HepG2 (cell line): ENCODE results near the gene MFAP5. TPM values are rescaled to one million over a fixed set of nuclear protein-coding genes. Genes with fewer than 3 reads are reported as not detected.

Experiments used
- ATAC-seq: fragments of 200-7000 bp; cut with Tn5 transposase; 3 replicates; pipeline ENCODE4 v1.9.1; 2020; ENCODE audit warnings: mild to moderate bottlenecking, moderate library complexity
- BruUV-seq: library from RNA; stranded (reverse); fragments of 400-500 nt; replicated peaks from 2 replicates; lab custom pipeline; 2021; lab: Mats Ljungman, UMichigan
- CTCF ChIA-PET: fragments of 300-600 bp; formaldehyde crosslinking; extraction: SDS; loops from one replicate; lab custom pipeline; 2021; ENCODE audit warnings: low total read pairs, inconsistent platforms, low intra/inter-chr PET ratio; lab: Yijun Ruan, JAX
- POLR2A ChIA-PET: fragments of 350-600 bp; sonication (Branson Sonifier 250); formaldehyde crosslinking; loops from one replicate; lab custom pipeline; 2020; ENCODE audit warnings: antibody characterized with exemption, inconsistent platforms; lab: Yijun Ruan, JAX
- DNase-seq: peaks from one replicate; pipeline ENCODE4 v3.0.0-alpha.2; 2015; ENCODE audit warnings: low spot score
- FAIRE-seq: peaks from 3 replicates; lab custom pipeline; 2011; peaks lifted over from hg19 to GRCh38; lab: Jason Lieb, UNC
- H2AFZ ChIP-seq: one replicate; pipeline ENCODE4 v1.6.1; 2011; ENCODE audit warnings: low read length, inconsistent platforms
- H3K27ac ChIP-seq: fragments of 300-600 bp; 3 replicates; pipeline ENCODE4 v1.8.0; 2011; ENCODE audit warnings: mixed run types, mild to moderate bottlenecking, mixed read lengths, low read length, inconsistent platforms; ENCODE audit not compliant: insufficient read depth; ENCODE audit errors: extremely low read length
- H3K27me3 ChIP-seq, 2 experiments: fragments of 200-600 bp in 1 of 2; 2 replicates in 1 of 2; 3 replicates in 1 of 2; pipeline versions ENCODE4 v1.6.0 to v1.8.0; 2011; ENCODE audit warnings: low read length in 2 of 2, mild to moderate bottlenecking in 2 of 2, moderate library complexity in 2 of 2, inconsistent platforms in 1 of 2; ENCODE audit not compliant: insufficient read depth in 2 of 2, control insufficient read depth in 1 of 2
- H3K36me3 ChIP-seq, 2 experiments: fragments of 200-600 bp in 1 of 2; replicated peaks in 1 of 2; 2 replicates in 1 of 2; 3 replicates in 1 of 2; pipeline versions ENCODE4 v1.5.1 to v1.8.0; 2011; ENCODE audit warnings: low read length in 2 of 2, inconsistent platforms in 1 of 2; ENCODE audit not compliant: insufficient read depth in 2 of 2, control insufficient read depth in 1 of 2
- H3K4me1 ChIP-seq: 2 replicates; pipeline ENCODE4 v1.5.1; 2012; ENCODE audit warnings: low read length, inconsistent platforms; ENCODE audit not compliant: insufficient read depth
- H3K4me2 ChIP-seq: 2 replicates; pipeline ENCODE4 v1.6.0; 2011; ENCODE audit warnings: low read depth, low read length, inconsistent platforms
- H3K4me3 ChIP-seq, 3 experiments: fragments of 200-600 bp in 1 of 3; sonication (generic), shearing (Covaris generic) in 1 of 3; replicated peaks in 1 of 3; 2 replicates each; pipeline ENCODE4 v1.5.1; 2011 to 2016; ENCODE audit warnings: low read length in 3 of 3, inconsistent platforms in 2 of 3, low read depth in 2 of 3, mild to moderate bottlenecking in 2 of 3, control low read depth in 1 of 3, mixed read lengths in 1 of 3; ENCODE audit not compliant: insufficient read depth in 1 of 3
- H3K79me2 ChIP-seq: one replicate; pipeline ENCODE4 v1.6.1; 2011; ENCODE audit warnings: low read length, inconsistent platforms; ENCODE audit not compliant: insufficient read depth
- H3K9ac ChIP-seq: 2 replicates; pipeline ENCODE4 v1.6.0; 2011; ENCODE audit warnings: mild to moderate bottlenecking, low read depth, low read length, inconsistent platforms; ENCODE audit not compliant: insufficient read depth
- H3K9me3 ChIP-seq: 2 replicates; pipeline ENCODE4 v1.5.1; 2012; ENCODE audit warnings: mild to moderate bottlenecking, low read length
- H4K20me1 ChIP-seq: 2 replicates; pipeline ENCODE4 v1.6.0; 2011; ENCODE audit warnings: inconsistent platforms, mild to moderate bottlenecking, low read length, moderate library complexity; ENCODE audit not compliant: insufficient read depth
- CCDC6 ChIP-seq: sonication (generic); formaldehyde crosslinking; IDR thresholded peaks from 2 replicates; pipeline ENCODE4 v1.8.1; 2022; ENCODE audit warnings: mild to moderate bottlenecking, missing genetic modification reagents, moderate library complexity
- NFKBIZ ChIP-seq: IDR thresholded peaks from 2 replicates; pipeline ENCODE4 v1.6.1; 2018; ENCODE audit warnings: missing genetic modification reagents, missing compliant biosample characterization
- NKX3-1 ChIP-seq: sonication (generic); formaldehyde crosslinking; IDR thresholded peaks from 2 replicates; pipeline ENCODE4 v1.5.0; 2020; ENCODE audit warnings: missing genetic modification reagents
- TBL1XR1 ChIP-seq: fragments of 150-350 bp; IDR thresholded peaks from 2 replicates; pipeline ENCODE4 v1.6.1; 2014; ENCODE audit warnings: borderline replicate concordance, low read length; ENCODE audit not compliant: partially characterized antibody
- ZNF260 ChIP-seq: sonication (generic); formaldehyde crosslinking; IDR thresholded peaks from 2 replicates; pipeline ENCODE4 v1.4.0; 2020; ENCODE audit warnings: missing genetic modification reagents, low read depth, mild to moderate bottlenecking, borderline replicate concordance
- ZNF557 ChIP-seq: sonication (generic); formaldehyde crosslinking; IDR thresholded peaks from 2 replicates; pipeline ENCODE4 v1.4.0; 2020; ENCODE audit warnings: missing genetic modification reagents
- ZNF558 ChIP-seq: sonication (generic); formaldehyde crosslinking; IDR thresholded peaks from 2 replicates; pipeline ENCODE4 v1.9.0; 2022; ENCODE audit warnings: mild to moderate bottlenecking, missing genetic modification reagents, borderline replicate concordance
- ZSCAN29 ChIP-seq: sonication (generic); formaldehyde crosslinking; conservative IDR thresholded peaks from 2 replicates; pipeline ENCODE4 v1.4.0; 2020; ENCODE audit warnings: mild to moderate bottlenecking, missing genetic modification reagents
- WGBS: methylation state at CpG from one replicate; pipeline ENCODE4 v1.1.6; 2017; ENCODE audit warnings: low lambda C conversion rate; 5-methylcytosine and 5-hydroxymethylcytosine counted together
- in situ Hi-C: cut with HindIII; loops from 2 replicates; pipeline ENCODE4 v1.10.0; 2017; ENCODE audit warnings: low pct_unique_long_range_greater_than_20kb; ENCODE audit not compliant: extremely low pct_ligation_motif_present
- intact Hi-C: fragments of 100-400 bp; cut with micrococcal nuclease; formaldehyde crosslinking; loops from one replicate; pipeline ENCODE4 v1.10.0; 2022; ENCODE audit not compliant: unreplicated experiment
- polyA plus RNA-seq, 8 experiments: library from polyadenylated mRNA; depleted of rRNA in 3 of 8; stranded (reverse) in 7 of 8; unstranded in 1 of 8; fragments of >200 nt; fragmentation: Illumina TruSeq in 4 of 8; extraction: Trizol in 4 of 8; gene quantifications; 2 replicates each; pipeline versions ENCODE4 v1.2.1 to v1.2.3, GENCODE V29; 2011 to 2016; ENCODE audit warnings: low read depth in 4 of 8, missing spikeins in 1 of 8, mixed read lengths in 1 of 8; ENCODE audit not compliant: insufficient read depth in 1 of 8
- total RNA-seq, 5 experiments: library from RNA; depleted of rRNA; stranded (reverse); fragments of >200 nt; fragmentation: Illumina TruSeq; extraction: Trizol; gene quantifications; 2 replicates each; pipeline ENCODE4 v1.2.3, GENCODE V29; 2016; ENCODE audit warnings: low read depth in 1 of 5
- TF ChIP-seq, protein P1 (sequence below): sonication (generic); formaldehyde crosslinking; IDR thresholded peaks from 2 replicates; pipeline ENCODE4 v1.4.0; 2020; ENCODE audit warnings: missing genetic modification reagents, borderline replicate concordance
- TF ChIP-seq, protein P2 (sequence below): sonication (generic); IDR thresholded peaks from 2 replicates; pipeline ENCODE4 v1.6.1; 2016; ENCODE audit warnings: low read depth, borderline replicate concordance
- TF ChIP-seq, protein P3 (sequence below): sonication (generic); formaldehyde crosslinking; conservative IDR thresholded peaks from 2 replicates; pipeline ENCODE4 v1.4.0; 2020; ENCODE audit warnings: missing genetic modification reagents
- TF ChIP-seq, protein P4 (sequence below): sonication (generic); formaldehyde crosslinking; conservative IDR thresholded peaks from 2 replicates; pipeline ENCODE4 v1.8.0; 2022; ENCODE audit warnings: missing genetic modification reagents

The MFAP5 gene
- total and polyA plus RNA-seq, 2 of the 13 experiments (the other 11 are each of a cell fraction or from before 2014, with no cell fraction given): 0.07 TPM; not detected in 1

- TF ChIP-seq, protein P1, sequence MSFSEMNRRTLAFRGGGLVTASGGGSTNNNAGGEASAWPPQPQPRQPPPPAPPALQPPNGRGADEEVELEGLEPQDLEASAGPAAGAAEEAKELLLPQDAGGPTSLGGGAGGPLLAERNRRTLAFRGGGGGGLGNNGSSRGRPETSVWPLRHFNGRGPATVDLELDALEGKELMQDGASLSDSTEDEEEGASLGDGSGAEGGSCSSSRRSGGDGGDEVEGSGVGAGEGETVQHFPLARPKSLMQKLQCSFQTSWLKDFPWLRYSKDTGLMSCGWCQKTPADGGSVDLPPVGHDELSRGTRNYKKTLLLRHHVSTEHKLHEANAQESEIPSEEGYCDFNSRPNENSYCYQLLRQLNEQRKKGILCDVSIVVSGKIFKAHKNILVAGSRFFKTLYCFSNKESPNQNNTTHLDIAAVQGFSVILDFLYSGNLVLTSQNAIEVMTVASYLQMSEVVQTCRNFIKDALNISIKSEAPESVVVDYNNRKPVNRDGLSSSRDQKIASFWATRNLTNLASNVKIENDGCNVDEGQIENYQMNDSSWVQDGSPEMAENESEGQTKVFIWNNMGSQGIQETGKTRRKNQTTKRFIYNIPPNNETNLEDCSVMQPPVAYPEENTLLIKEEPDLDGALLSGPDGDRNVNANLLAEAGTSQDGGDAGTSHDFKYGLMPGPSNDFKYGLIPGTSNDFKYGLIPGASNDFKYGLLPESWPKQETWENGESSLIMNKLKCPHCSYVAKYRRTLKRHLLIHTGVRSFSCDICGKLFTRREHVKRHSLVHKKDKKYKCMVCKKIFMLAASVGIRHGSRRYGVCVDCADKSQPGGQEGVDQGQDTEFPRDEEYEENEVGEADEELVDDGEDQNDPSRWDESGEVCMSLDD (CRISPR knock-in tag): no peak
- TF ChIP-seq, protein P2, sequence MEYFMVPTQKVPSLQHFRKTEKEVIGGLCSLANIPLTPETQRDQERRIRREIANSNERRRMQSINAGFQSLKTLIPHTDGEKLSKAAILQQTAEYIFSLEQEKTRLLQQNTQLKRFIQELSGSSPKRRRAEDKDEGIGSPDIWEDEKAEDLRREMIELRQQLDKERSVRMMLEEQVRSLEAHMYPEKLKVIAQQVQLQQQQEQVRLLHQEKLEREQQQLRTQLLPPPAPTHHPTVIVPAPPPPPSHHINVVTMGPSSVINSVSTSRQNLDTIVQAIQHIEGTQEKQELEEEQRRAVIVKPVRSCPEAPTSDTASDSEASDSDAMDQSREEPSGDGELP: no peak
- TF ChIP-seq NFKBIZ (no peak), ZNF260 (CRISPR knock-in tag) (no peak)
- TF ChIP-seq, protein P3, sequence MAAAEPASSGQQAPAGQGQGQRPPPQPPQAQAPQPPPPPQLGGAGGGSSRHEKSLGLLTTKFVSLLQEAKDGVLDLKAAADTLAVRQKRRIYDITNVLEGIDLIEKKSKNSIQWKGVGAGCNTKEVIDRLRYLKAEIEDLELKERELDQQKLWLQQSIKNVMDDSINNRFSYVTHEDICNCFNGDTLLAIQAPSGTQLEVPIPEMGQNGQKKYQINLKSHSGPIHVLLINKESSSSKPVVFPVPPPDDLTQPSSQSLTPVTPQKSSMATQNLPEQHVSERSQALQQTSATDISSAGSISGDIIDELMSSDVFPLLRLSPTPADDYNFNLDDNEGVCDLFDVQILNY (CRISPR knock-in tag): no peak
These were observed 14.0 kb upstream of the MFAP5 start (continued) for GRCh38 chr12:8676651-8677050.

- CTCF ChIA-PET: no interaction called here
- H2AFZ ChIP-seq: no peak overlapping the region
- BruUV-seq: no TSS peak
These were observed 13.0 kb upstream of the MFAP5 start for GRCh38 chr12:8675591-8676036.

More at GRCh38 chr12:8675591-8676036, 13.0 kb upstream of the MFAP5 start:
- no peaks in the 10 kb centered on the region for H4K20me1 ChIP-seq
- WGBS: under 1% methylated on average over 3 of the region's 3 CpGs
- H3K4me2 ChIP-seq: no peak overlapping the region
- H3K27ac ChIP-seq: no peak overlapping the region
- DNase-seq: no peak
- in situ Hi-C loops (no loop called here), intact Hi-C loops (no loop called here)
- ATAC-seq: no peak
- no peaks in the 10 kb centered on the region for H3K4me1 ChIP-seq
- H3K9ac ChIP-seq: no peak overlapping the region
- H3K4me3 ChIP-seq: no peak overlapping the region
- H3K79me2 ChIP-seq: no peaks in the 10 kb centered on the region
- no peaks in the 10 kb centered on the region for H3K9me3 ChIP-seq
- no peaks in the 10 kb centered on the region for H3K36me3 ChIP-seq
- TF ChIP-seq TBL1XR1 (no peak), ZNF557 (CRISPR knock-in tag) (no peak), ZSCAN29 (CRISPR knock-in tag) (no peak), CCDC6 (CRISPR knock-in tag) (no peak), ZNF558 (no peak), NKX3-1 (no peak)
- TF ChIP-seq, protein P4, sequence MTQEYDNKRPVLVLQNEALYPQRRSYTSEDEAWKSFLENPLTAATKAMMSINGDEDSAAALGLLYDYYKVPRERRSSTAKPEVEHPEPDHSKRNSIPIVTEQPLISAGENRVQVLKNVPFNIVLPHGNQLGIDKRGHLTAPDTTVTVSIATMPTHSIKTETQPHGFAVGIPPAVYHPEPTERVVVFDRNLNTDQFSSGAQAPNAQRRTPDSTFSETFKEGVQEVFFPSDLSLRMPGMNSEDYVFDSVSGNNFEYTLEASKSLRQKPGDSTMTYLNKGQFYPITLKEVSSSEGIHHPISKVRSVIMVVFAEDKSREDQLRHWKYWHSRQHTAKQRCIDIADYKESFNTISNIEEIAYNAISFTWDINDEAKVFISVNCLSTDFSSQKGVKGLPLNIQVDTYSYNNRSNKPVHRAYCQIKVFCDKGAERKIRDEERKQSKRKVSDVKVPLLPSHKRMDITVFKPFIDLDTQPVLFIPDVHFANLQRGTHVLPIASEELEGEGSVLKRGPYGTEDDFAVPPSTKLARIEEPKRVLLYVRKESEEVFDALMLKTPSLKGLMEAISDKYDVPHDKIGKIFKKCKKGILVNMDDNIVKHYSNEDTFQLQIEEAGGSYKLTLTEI: no peak
- POLR2A ChIA-PET: interaction anchor here (0.8 kb wide), 1 partner anchor 363 kb away, joined by 3 read pairs; no protein-coding TSS in a partner anchor
- H3K27me3 ChIP-seq: peaks cover 0 to 2% of the 10 kb centered on the region in 2 experiments; a peak in 2 of 5 replicates
- no peak for FAIRE-seq
